Parathyroid adenoma (tissue), 2 donors: ENCODE data around the gene NBAS.

Experiments used
- H2AFZ ChIP-seq: fragments of 300-600 bp; sonication (generic); one replicate; pipeline ENCODE4 v1.7.0; 2017; ENCODE audit warnings: antibody characterized with exemption, mild to moderate bottlenecking
- H3K27ac ChIP-seq: fragments of 300-600 bp; sonication (generic); one replicate; pipeline ENCODE4 v1.7.0; 2017
- H3K27me3 ChIP-seq: fragments of 300-600 bp; sonication (generic); one replicate; pipeline ENCODE4 v1.7.0; 2017; ENCODE audit warnings: low read length; ENCODE audit not compliant: control insufficient read depth, insufficient read depth
- H3K36me3 ChIP-seq: fragments of 300-600 bp; sonication (generic); one replicate; pipeline ENCODE4 v1.7.0; 2017; ENCODE audit warnings: low read length; ENCODE audit not compliant: control insufficient read depth, insufficient read depth
- H3K4me1 ChIP-seq: fragments of 300-600 bp; sonication (generic); one replicate; pipeline ENCODE4 v1.7.0; 2017; ENCODE audit warnings: control low read depth
- H3K4me2 ChIP-seq: fragments of 300-600 bp; sonication (generic); one replicate; pipeline ENCODE4 v1.7.0; 2017; ENCODE audit warnings: low read length
- H3K4me3 ChIP-seq: fragments of 300-600 bp; sonication (generic); one replicate; pipeline ENCODE4 v1.7.0; 2017; ENCODE audit warnings: low read depth, low read length
- H3K79me2 ChIP-seq: fragments of 300-600 bp; sonication (generic); one replicate; pipeline ENCODE4 v1.7.0; 2017; ENCODE audit warnings: control low read depth
- H3K9ac ChIP-seq: fragments of 300-600 bp; sonication (generic); one replicate; pipeline ENCODE4 v1.7.0; 2017; ENCODE audit warnings: mild to moderate bottlenecking
- H3K9me3 ChIP-seq: fragments of 300-600 bp; sonication (generic); one replicate; pipeline ENCODE4 v1.7.0; 2017; ENCODE audit warnings: low read length; ENCODE audit not compliant: control insufficient read depth
- TF ChIP-seq, protein P1 (sequence below): fragments of 300-600 bp; sonication (generic); IDR thresholded peaks from one replicate; pipeline ENCODE4 v1.7.0; 2017; ENCODE audit warnings: antibody characterized with exemption, mild to moderate bottlenecking
- donor health status: primary hyperparathyroidism.

The NBAS gene

DNA sequence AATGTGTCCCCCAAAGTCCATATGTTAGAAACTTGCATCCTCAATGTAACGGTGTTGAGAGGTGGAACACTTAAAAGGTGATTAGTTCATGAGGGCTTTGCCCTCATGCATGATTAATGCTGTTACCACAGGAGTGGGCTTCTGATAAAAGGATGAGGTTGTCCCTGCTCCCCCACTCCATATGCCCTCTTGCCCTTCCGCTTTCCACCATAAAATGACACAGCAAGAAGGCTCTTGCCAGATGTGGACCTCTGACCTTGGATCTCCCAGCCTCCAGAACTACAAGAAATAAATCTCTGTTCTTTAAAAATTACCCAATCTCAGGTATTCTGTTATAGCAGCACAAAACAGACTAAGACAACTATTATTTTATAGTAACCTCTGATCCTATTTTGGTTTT lies 412.1 kb downstream of the NBAS start:
- Histone ChIP-seq H3K4me1 (no peaks in the 10 kb centered on the region), H3K4me2 (no peak overlapping the region), H3K27me3 (no peaks in the 10 kb centered on the region), H3K4me3 (no peak overlapping the region), H2AFZ (no peak overlapping the region), H3K27ac (no peak overlapping the region), H3K9ac (no peak overlapping the region), H3K79me2 (no peaks in the 10 kb centered on the region), H3K9me3 (no peaks in the 10 kb centered on the region), H3K36me3 (no peaks in the 10 kb centered on the region)
- TF ChIP-seq, protein P1, sequence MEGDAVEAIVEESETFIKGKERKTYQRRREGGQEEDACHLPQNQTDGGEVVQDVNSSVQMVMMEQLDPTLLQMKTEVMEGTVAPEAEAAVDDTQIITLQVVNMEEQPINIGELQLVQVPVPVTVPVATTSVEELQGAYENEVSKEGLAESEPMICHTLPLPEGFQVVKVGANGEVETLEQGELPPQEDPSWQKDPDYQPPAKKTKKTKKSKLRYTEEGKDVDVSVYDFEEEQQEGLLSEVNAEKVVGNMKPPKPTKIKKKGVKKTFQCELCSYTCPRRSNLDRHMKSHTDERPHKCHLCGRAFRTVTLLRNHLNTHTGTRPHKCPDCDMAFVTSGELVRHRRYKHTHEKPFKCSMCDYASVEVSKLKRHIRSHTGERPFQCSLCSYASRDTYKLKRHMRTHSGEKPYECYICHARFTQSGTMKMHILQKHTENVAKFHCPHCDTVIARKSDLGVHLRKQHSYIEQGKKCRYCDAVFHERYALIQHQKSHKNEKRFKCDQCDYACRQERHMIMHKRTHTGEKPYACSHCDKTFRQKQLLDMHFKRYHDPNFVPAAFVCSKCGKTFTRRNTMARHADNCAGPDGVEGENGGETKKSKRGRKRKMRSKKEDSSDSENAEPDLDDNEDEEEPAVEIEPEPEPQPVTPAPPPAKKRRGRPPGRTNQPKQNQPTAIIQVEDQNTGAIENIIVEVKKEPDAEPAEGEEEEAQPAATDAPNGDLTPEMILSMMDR: no peak

DNA sequence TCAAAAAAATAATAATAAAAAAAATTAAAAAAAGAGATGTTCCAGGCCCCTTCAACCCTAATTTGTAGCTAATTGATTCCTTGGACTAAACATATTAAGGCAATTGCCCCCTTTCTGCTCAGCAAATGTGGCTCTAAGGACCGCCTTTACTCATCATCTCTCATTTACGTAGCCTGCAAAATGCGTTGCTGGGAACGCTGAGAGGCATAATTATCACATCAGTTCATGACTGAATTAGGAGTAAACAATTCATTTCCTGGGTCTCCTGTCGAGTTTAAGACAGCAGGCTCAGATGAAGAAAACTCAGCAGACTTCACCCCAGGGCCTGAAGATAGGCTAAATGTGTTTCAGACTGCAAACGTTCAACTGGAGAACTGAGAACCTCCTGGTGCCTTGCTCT lies 413.5 kb downstream of the NBAS start:
- H3K4me1 ChIP-seq: no peaks in the 10 kb centered on the region
- no peak overlapping the region for H3K4me2 ChIP-seq
- H2AFZ ChIP-seq: no peak overlapping the region
- no peak overlapping the region for H3K9ac ChIP-seq
- no peaks in the 10 kb centered on the region for H3K79me2 ChIP-seq
- H3K4me3 ChIP-seq: no peak overlapping the region
- TF ChIP-seq, protein P1: no peak
- H3K27ac ChIP-seq: no peak overlapping the region
- H3K9me3 ChIP-seq: no peaks in the 10 kb centered on the region
- H3K27me3 ChIP-seq: no peaks in the 10 kb centered on the region
- H3K36me3 ChIP-seq: no peaks in the 10 kb centered on the region

DNA sequence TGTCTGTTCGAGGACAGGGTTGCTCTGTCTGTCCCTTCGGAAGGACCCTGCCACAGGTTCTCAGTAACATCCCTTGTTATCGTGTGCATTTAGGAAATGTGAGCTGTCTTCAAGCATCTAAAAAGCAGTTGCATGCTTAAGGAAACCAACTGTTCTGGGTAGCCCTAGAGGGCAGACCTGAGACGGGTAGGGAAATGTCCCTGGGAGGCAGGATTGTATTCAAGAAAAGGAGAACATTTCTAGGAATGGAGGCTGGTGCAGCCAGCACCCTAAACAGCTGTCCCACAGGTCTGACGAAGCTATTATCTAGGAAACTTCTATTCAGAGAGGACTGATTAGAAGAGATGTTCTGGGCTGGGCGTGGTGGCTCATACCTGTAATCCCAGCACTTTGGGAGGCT lies 414.2 kb downstream of the NBAS start:
- H3K4me2 ChIP-seq: no peak overlapping the region
- H3K4me1 ChIP-seq: no peaks in the 10 kb centered on the region
- H3K27ac ChIP-seq: no peak overlapping the region
- H2AFZ ChIP-seq: no peak overlapping the region
- no peaks in the 10 kb centered on the region for H3K79me2 ChIP-seq
- H3K9ac ChIP-seq: no peak overlapping the region
- no peaks in the 10 kb centered on the region for H3K36me3 ChIP-seq
- no peaks in the 10 kb centered on the region for H3K9me3 ChIP-seq
- H3K27me3 ChIP-seq: no peaks in the 10 kb centered on the region
- TF ChIP-seq, protein P1: no peak
- no peak overlapping the region for H3K4me3 ChIP-seq

DNA sequence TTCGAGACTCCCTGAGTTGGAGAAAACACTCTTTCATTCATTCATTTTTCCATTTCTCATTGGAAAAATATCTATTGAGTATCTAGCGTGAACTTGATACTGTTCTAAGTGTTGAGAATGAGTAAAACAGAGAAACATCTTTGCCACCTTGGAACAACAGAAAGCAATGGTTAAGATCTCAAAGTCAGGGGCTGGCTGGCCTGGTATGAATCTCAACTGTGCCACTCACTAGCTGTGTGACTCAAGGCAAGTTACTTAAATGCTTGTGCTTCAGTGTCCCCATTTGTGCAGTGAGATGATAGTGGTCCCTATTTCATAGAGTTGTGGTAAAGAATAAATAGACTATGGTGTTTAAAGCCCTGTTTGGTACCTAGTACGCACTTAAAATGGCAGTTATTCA lies 415.2 kb downstream of the NBAS start:
- Histone ChIP-seq H2AFZ (no peak overlapping the region), H3K27ac (no peak overlapping the region), H3K9ac (no peak overlapping the region), H3K27me3 (no peaks in the 10 kb centered on the region), H3K9me3 (no peaks in the 10 kb centered on the region), H3K4me2 (no peak overlapping the region), H3K4me3 (no peak overlapping the region), H3K4me1 (no peaks in the 10 kb centered on the region), H3K79me2 (no peaks in the 10 kb centered on the region), H3K36me3 (no peaks in the 10 kb centered on the region)
- TF ChIP-seq, protein P1: no peak

DNA sequence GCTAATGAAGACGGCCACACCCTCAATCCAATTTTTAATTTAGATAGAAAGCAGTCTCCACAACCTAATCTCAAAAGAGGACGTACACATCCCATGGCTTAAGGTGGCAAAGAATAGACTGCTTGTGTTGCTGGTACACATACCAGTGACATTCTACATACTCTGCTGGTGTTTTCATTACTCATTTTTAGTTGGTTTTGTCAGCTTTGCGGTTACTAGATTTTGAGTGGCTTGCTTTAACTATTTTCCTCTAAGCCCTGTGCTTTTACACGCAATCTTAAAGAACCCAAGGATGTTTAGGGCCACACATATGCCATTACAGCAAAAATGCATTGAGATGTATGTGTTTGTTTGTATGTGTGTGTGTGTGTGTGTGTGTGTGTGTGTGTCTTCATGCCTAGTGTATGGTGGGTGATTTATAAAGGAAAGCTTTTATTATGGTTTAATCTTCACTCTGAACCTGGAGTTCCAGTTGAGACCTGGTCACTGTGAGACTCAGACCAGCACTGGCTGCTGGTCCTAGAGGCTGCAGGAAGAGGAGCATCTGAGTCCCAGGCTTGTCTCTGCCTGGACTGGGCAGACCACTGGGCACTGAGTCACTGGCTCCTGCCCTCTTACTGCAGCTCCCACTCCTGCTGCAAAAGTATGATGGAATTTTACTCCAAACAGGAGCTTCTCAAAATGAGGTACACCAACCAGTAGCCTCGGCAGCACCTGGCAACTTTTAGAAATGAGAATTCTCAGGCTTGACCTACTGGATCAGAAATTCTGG lies 415.9 kb downstream of the NBAS start:
- H3K9ac ChIP-seq: no peak overlapping the region
- H2AFZ ChIP-seq: no peak overlapping the region
- TF ChIP-seq, protein P1: no peak
- H3K27ac ChIP-seq: no peak overlapping the region
- no peak overlapping the region for H3K4me2 ChIP-seq
- H3K27me3 ChIP-seq: no peaks in the 10 kb centered on the region
- H3K36me3 ChIP-seq: no peaks in the 10 kb centered on the region
- no peak overlapping the region for H3K4me3 ChIP-seq
- no peaks in the 10 kb centered on the region for H3K79me2 ChIP-seq
- no peaks in the 10 kb centered on the region for H3K4me1 ChIP-seq
- H3K9me3 ChIP-seq: no peaks in the 10 kb centered on the region
